HepG2 (cell line): ENCODE measurements around the gene TMEM247.

Source experiments
- CHD2 ChIP-seq: IDR thresholded peaks from 2 replicates; pipeline ENCODE4 v1.6.1; 2011; ENCODE audit warnings: low read depth, low read length, improper control_type of control experiment
- CTCF ChIP-seq: sonication (generic); formaldehyde crosslinking; IDR thresholded peaks from 2 replicates; pipeline ENCODE4 v1.5.0; 2020; ENCODE audit warnings: mild to moderate bottlenecking, missing genetic modification reagents, moderate library complexity
- FOXK2 ChIP-seq: fragments of 450-650 bp; IDR thresholded peaks from 2 replicates; pipeline ENCODE4 v1.6.1; 2016
- MAZ ChIP-seq, 2 experiments: sonication (generic) in 1 of 2; formaldehyde crosslinking in 1 of 2; IDR thresholded peaks; 2 replicates each; pipeline versions ENCODE4 v1.5.0 to v1.6.1; 2012 to 2020; ENCODE audit warnings: low read depth in 2 of 2, mild to moderate bottlenecking in 2 of 2, borderline replicate concordance in 1 of 2, improper control_type of control experiment in 1 of 2, low read length in 1 of 2, missing genetic modification reagents in 1 of 2, moderate library complexity in 1 of 2
- POLR2AphosphoS5 ChIP-seq: IDR thresholded peaks from 2 replicates; pipeline ENCODE4 v1.6.1; 2012; ENCODE audit warnings: low read depth, low read length
- ZFX ChIP-seq: sonication (generic); formaldehyde crosslinking; IDR thresholded peaks from 2 replicates; pipeline ENCODE4 v1.4.0; 2020; ENCODE audit warnings: mild to moderate bottlenecking, low read depth, missing genetic modification reagents, moderate library complexity
- ZNF644 ChIP-seq: IDR thresholded peaks from 2 replicates; pipeline ENCODE4 v1.6.1; 2016; ENCODE audit warnings: low read depth

GRCh38 chr2:46502291-46502885, 23.0 kb downstream of the TMEM247 start:
- TF ChIP-seq CHD2 (no peak), MAZ (IDR thresholded peaks at IDR 0.05; ENCODE audit: borderline replicate concordance, low read depth, low read length) (no peak), MAZ (CRISPR knock-in tag; IDR thresholded peaks at IDR 0.05; ENCODE audit: low read depth) (no peak), CTCF (CRISPR knock-in tag) (no peak), POLR2AphosphoS5 (no peak), ZFX (no peak), ZNF644 (CRISPR knock-in tag) (no peak), FOXK2 (no peak)
